ENCODE results near the gene SLC2A4. TPM values are rescaled to one million over a fixed set of nuclear protein-coding genes. Genes with fewer than 3 reads are reported as not detected.
A peak's percentile ranks its signal among the peaks of the same experiment; 100 is the strongest.
"Not testable (repeated sequence)": the region's sequence is repeated elsewhere in the genome, so short reads cannot be mapped to it uniquely, and the experiment has no call there.

Gene SLC2A4
- total RNA-seq, 4 donors from 2014 or later, result 144 to 197 (median 157) TPM

GRCh38 chr17:7241783-7242716 is 39.5 kb upstream of the SLC2A4 start, which contains the start of gene GABARAP:
TSS of gene GABARAP (minus strand) at chr17:7242449. CDS start at chr17:7242330, 119 bp downstream.
- H3K4me1 ChIP-seq, result peaks cover 34 to 42% (median 40%) of the 10 kb centered on the region in 4 donors
- intact Hi-C loops (cut with DNase I), result no loop called here
- H3K9me3 ChIP-seq, result no peaks in the 10 kb centered on the region
- under 1% methylated on average over 56 of the region's 62 CpGs for WGBS
- DNase-seq (ENCODE audit: extremely low spot score), result peak; percentile 99
- no peaks in the 10 kb centered on the region for H3K27me3 ChIP-seq
- peaks cover 32 to 52% (median 48%) of the 10 kb centered on the region in 4 donors for H3K36me3 ChIP-seq
- TF ChIP-seq POLR2AphosphoS5 (IDR thresholded peaks at IDR 0.05) (peak; percentile 60 to 81), CTCF (IDR thresholded peaks at IDR 0.05) (no peak), EP300 (IDR thresholded peaks at IDR 0.05) (no peak), POLR2A (IDR thresholded peaks at IDR 0.05; ENCODE audit: low read depth) (peak; percentile 78)
- peak within 1 kb of the TSS; percentile 97 to 99 (median 97) for H3K27ac ChIP-seq (replicated peaks in 1 of 4)
- peak within 1 kb of the TSS; percentile 86 to 98 (median 92) for H3K4me3 ChIP-seq

- TF ChIP-seq CTCF (IDR thresholded peaks at IDR 0.05) (peak in 1 of 3 experiments; percentile 9), POLR2AphosphoS5 (IDR thresholded peaks at IDR 0.05) (peak; percentile 94 to 98), EP300 (IDR thresholded peaks at IDR 0.05) (no peak), POLR2A (IDR thresholded peaks at IDR 0.05; ENCODE audit: low read depth) (peak; percentile 58)
- Histone ChIP-seq H3K4me1 (peaks cover 29 to 38% (median 35%) of the 10 kb centered on the region in 4 donors), H3K4me3 (peak overlapping the region; percentile 86 to 98 (median 92)), H3K9me3 (no peaks in the 10 kb centered on the region), H3K27me3 (no peaks in the 10 kb centered on the region), H3K36me3 (peaks cover 34 to 50% (median 49%) of the 10 kb centered on the region in 4 donors), H3K27ac (replicated peaks in 1 of 4) (peak overlapping the region; percentile 97 to 99 (median 97))
- intact Hi-C loops (cut with DNase I), result no loop called here
- DNase-seq (ENCODE audit: extremely low spot score), result peak; percentile 99
- 1% methylated on average over 47 of the region's 49 CpGs for WGBS
Measured at GRCh38 chr17:7242717-7243452, 38.6 kb upstream of the SLC2A4 start.

- TF ChIP-seq POLR2A (IDR thresholded peaks at IDR 0.05; ENCODE audit: low read depth), result no peak
- no peak for TF ChIP-seq POLR2AphosphoS5 (IDR thresholded peaks at IDR 0.05)
- TF ChIP-seq EP300 (IDR thresholded peaks at IDR 0.05), result no peak
- no peak for TF ChIP-seq CTCF (IDR thresholded peaks at IDR 0.05)
- no peak for DNase-seq (ENCODE audit: extremely low spot score)
- Histone ChIP-seq H3K9me3 (no peaks in the 10 kb centered on the region), H3K36me3 (peaks cover 34 to 50% (median 49%) of the 10 kb centered on the region in 4 donors), H3K27ac (replicated peaks in 1 of 4) (peak overlapping the region; percentile 97 to 99 (median 97)), H3K4me3 (peak overlapping the region; percentile 86 to 98 (median 92)), H3K4me1 (peaks cover 29 to 43% (median 39%) of the 10 kb centered on the region in 4 donors), H3K27me3 (no peaks in the 10 kb centered on the region)
- 46% methylated on average over 2 of the region's 2 CpGs for WGBS
- intact Hi-C loops (cut with DNase I), result no loop called here
Measured at GRCh38 chr17:7243453-7243729, 38.1 kb upstream of the SLC2A4 start.

- H3K9me3 ChIP-seq; H3K27me3 ChIP-seq; DNase-seq (ENCODE audit: extremely low spot score); intact Hi-C loops (cut with DNase I): not testable (repeated sequence)
- H3K4me3 ChIP-seq, result peak overlapping the region in 1 of 4 donors; percentile 94
- peak overlapping the region; percentile 97 to 99 (median 97) for H3K27ac ChIP-seq (replicated peaks in 1 of 4)
- WGBS, result 78% methylated on average over 10 of the region's 10 CpGs
- peaks cover 34 to 48% (median 43%) of the 10 kb centered on the region in 4 donors for H3K4me1 ChIP-seq
- H3K36me3 ChIP-seq, result peaks cover 34 to 50% (median 49%) of the 10 kb centered on the region in 4 donors
Measured at GRCh38 chr17:7243838-7244237, 37.7 kb upstream of the SLC2A4 start.

- Histone ChIP-seq H3K9me3 (no peaks in the 10 kb centered on the region), H3K4me1 (peaks cover 36 to 51% (median 44%) of the 10 kb centered on the region in 4 donors), H3K27me3 (no peaks in the 10 kb centered on the region), H3K4me3 (no peak overlapping the region), H3K36me3 (peaks cover 28 to 37% (median 35%) of the 10 kb centered on the region in 4 donors), H3K27ac (replicated peaks in 1 of 4) (no peak overlapping the region)
- TF ChIP-seq CTCF (IDR thresholded peaks at IDR 0.05) (no peak), EP300 (IDR thresholded peaks at IDR 0.05) (no peak), POLR2AphosphoS5 (IDR thresholded peaks at IDR 0.05) (no peak), POLR2A (IDR thresholded peaks at IDR 0.05; ENCODE audit: low read depth) (no peak)
- 81% methylated on average over 5 of the region's 5 CpGs for WGBS
- no peak for DNase-seq (ENCODE audit: extremely low spot score)
- intact Hi-C loops (cut with DNase I), result no loop called here
Measured at GRCh38 chr17:7246779-7247178, 34.7 kb upstream of the SLC2A4 start.

Data from esophagus muscularis mucosa (tissue), 4 donors.